HepG2 (cell line): ENCODE data around the gene TPPP2. TPM values are rescaled to one million over a fixed set of nuclear protein-coding genes. Genes with fewer than 3 reads are reported as not detected.
A peak's percentile ranks its signal among the peaks of the same experiment; 100 is the strongest.

Source experiments
- GATA4 ChIP-seq: sonication (generic); IDR thresholded peaks from 2 replicates; pipeline ENCODE4 v1.6.1; 2016; ENCODE audit warnings: antibody characterized with exemption, low read depth, borderline replicate concordance
- HIC2 ChIP-seq: sonication (generic); formaldehyde crosslinking; IDR thresholded peaks from 2 replicates; pipeline ENCODE4 v1.9.0; 2022; ENCODE audit warnings: low read depth, missing genetic modification reagents
- MTF1 ChIP-seq: sonication (generic); formaldehyde crosslinking; IDR thresholded peaks from 2 replicates; pipeline ENCODE4 v1.5.0; 2020; ENCODE audit warnings: missing genetic modification reagents
- SP1 ChIP-seq, 2 experiments: fragments of 450-650 bp in 1 of 2; sonication (generic) in 1 of 2; formaldehyde crosslinking in 1 of 2; IDR thresholded peaks; 2 replicates each; pipeline versions ENCODE4 v1.4.0 to v1.6.1; 2016 to 2020; ENCODE audit warnings: missing genetic modification reagents in 1 of 2
- SSRP1 ChIP-seq: IDR thresholded peaks from 2 replicates; pipeline ENCODE4 v1.6.1; 2016; ENCODE audit warnings: control low read depth
- TAF1 ChIP-seq: sonication (generic); formaldehyde crosslinking; IDR thresholded peaks from 2 replicates; pipeline ENCODE4 v1.4.0; 2020; ENCODE audit warnings: missing genetic modification reagents
- TAF15 ChIP-seq: fragments of 200-400 bp; formaldehyde crosslinking; IDR thresholded peaks from one replicate; pipeline ENCODE4 v1.6.1; 2018; ENCODE audit warnings: mild to moderate bottlenecking, low read depth, low read length; ENCODE audit not compliant: poor library complexity, severe bottlenecking
- ZBTB33 ChIP-seq: sonication (generic); formaldehyde crosslinking; IDR thresholded peaks from 2 replicates; pipeline ENCODE4 v1.4.0; 2020; ENCODE audit warnings: missing genetic modification reagents
- ZFP1 ChIP-seq: IDR thresholded peaks from 2 replicates; pipeline ENCODE4 v1.6.1; 2016
- ZNF24 ChIP-seq: fragments of 450-650 bp; IDR thresholded peaks from 2 replicates; pipeline ENCODE4 v1.6.1; 2017; ENCODE audit warnings: antibody characterized with exemption, mild to moderate bottlenecking
- ZNF414 ChIP-seq: sonication (generic); formaldehyde crosslinking; IDR thresholded peaks from 2 replicates; pipeline ENCODE4 v1.5.0; 2020; ENCODE audit warnings: missing genetic modification reagents
- ZNF672 ChIP-seq: sonication (generic); formaldehyde crosslinking; IDR thresholded peaks from 2 replicates; pipeline ENCODE4 v1.8.1; 2022; ENCODE audit warnings: missing genetic modification reagents
- ZSCAN21 ChIP-seq: sonication (generic); formaldehyde crosslinking; IDR thresholded peaks from 2 replicates; pipeline ENCODE4 v1.8.0; 2022; ENCODE audit warnings: mild to moderate bottlenecking, missing genetic modification reagents, moderate library complexity, borderline replicate concordance
- polyA plus RNA-seq, 8 experiments: library from polyadenylated mRNA; depleted of rRNA in 3 of 8; stranded (reverse) in 7 of 8; unstranded in 1 of 8; fragments of >200 nt; fragmentation: Illumina TruSeq in 4 of 8; extraction: Trizol in 4 of 8; gene quantifications; 2 replicates each; pipeline versions ENCODE4 v1.2.1 to v1.2.3, GENCODE V29; 2011 to 2016; ENCODE audit warnings: low read depth in 4 of 8, missing spikeins in 1 of 8, mixed read lengths in 1 of 8; ENCODE audit not compliant: insufficient read depth in 1 of 8
- total RNA-seq, 5 experiments: library from RNA; depleted of rRNA; stranded (reverse); fragments of >200 nt; fragmentation: Illumina TruSeq; extraction: Trizol; gene quantifications; 2 replicates each; pipeline ENCODE4 v1.2.3, GENCODE V29; 2016; ENCODE audit warnings: low read depth in 1 of 5
- TF ChIP-seq, protein P1 (sequence below): fragments of 450-650 bp; IDR thresholded peaks from 2 replicates; pipeline ENCODE4 v1.6.1; 2017; ENCODE audit warnings: mild to moderate bottlenecking
- TF ChIP-seq, protein P2 (sequence below): sonication (generic); formaldehyde crosslinking; IDR thresholded peaks from 2 replicates; pipeline ENCODE4 v1.4.0; 2020; ENCODE audit warnings: missing genetic modification reagents

Gene TPPP2
- total and polyA plus RNA-seq, 2 of the 13 experiments (the other 11 are each of a cell fraction or from before 2014, with no cell fraction given): 0.58 to 4.2 TPM

GRCh38 chr14:20989787-20990600, 40.0 kb upstream of the TPPP2 start, which contains the start of gene METTL17 (continued):
- TF ChIP-seq, protein P1, sequence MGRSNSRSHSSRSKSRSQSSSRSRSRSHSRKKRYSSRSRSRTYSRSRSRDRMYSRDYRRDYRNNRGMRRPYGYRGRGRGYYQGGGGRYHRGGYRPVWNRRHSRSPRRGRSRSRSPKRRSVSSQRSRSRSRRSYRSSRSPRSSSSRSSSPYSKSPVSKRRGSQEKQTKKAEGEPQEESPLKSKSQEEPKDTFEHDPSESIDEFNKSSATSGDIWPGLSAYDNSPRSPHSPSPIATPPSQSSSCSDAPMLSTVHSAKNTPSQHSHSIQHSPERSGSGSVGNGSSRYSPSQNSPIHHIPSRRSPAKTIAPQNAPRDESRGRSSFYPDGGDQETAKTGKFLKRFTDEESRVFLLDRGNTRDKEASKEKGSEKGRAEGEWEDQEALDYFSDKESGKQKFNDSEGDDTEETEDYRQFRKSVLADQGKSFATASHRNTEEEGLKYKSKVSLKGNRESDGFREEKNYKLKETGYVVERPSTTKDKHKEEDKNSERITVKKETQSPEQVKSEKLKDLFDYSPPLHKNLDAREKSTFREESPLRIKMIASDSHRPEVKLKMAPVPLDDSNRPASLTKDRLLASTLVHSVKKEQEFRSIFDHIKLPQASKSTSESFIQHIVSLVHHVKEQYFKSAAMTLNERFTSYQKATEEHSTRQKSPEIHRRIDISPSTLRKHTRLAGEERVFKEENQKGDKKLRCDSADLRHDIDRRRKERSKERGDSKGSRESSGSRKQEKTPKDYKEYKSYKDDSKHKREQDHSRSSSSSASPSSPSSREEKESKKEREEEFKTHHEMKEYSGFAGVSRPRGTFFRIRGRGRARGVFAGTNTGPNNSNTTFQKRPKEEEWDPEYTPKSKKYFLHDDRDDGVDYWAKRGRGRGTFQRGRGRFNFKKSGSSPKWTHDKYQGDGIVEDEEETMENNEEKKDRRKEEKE: no peak
- TF ChIP-seq SP1 (IDR thresholded peaks at IDR 0.05): no peak
- no peak; the same call in 1 of the 2 replicates for TF ChIP-seq SP1 (CRISPR knock-in tag; IDR thresholded peaks at IDR 0.05)
- TF ChIP-seq ZSCAN21 (CRISPR knock-in tag): peak; percentile 89
- TF ChIP-seq ZNF672 (CRISPR knock-in tag): no peak
- no peak; the same call in 1 of the 2 replicates for TF ChIP-seq GATA4
- no peak for TF ChIP-seq MTF1 (CRISPR knock-in tag)
- peak; percentile 48 for TF ChIP-seq TAF15
- TF ChIP-seq, protein P2, sequence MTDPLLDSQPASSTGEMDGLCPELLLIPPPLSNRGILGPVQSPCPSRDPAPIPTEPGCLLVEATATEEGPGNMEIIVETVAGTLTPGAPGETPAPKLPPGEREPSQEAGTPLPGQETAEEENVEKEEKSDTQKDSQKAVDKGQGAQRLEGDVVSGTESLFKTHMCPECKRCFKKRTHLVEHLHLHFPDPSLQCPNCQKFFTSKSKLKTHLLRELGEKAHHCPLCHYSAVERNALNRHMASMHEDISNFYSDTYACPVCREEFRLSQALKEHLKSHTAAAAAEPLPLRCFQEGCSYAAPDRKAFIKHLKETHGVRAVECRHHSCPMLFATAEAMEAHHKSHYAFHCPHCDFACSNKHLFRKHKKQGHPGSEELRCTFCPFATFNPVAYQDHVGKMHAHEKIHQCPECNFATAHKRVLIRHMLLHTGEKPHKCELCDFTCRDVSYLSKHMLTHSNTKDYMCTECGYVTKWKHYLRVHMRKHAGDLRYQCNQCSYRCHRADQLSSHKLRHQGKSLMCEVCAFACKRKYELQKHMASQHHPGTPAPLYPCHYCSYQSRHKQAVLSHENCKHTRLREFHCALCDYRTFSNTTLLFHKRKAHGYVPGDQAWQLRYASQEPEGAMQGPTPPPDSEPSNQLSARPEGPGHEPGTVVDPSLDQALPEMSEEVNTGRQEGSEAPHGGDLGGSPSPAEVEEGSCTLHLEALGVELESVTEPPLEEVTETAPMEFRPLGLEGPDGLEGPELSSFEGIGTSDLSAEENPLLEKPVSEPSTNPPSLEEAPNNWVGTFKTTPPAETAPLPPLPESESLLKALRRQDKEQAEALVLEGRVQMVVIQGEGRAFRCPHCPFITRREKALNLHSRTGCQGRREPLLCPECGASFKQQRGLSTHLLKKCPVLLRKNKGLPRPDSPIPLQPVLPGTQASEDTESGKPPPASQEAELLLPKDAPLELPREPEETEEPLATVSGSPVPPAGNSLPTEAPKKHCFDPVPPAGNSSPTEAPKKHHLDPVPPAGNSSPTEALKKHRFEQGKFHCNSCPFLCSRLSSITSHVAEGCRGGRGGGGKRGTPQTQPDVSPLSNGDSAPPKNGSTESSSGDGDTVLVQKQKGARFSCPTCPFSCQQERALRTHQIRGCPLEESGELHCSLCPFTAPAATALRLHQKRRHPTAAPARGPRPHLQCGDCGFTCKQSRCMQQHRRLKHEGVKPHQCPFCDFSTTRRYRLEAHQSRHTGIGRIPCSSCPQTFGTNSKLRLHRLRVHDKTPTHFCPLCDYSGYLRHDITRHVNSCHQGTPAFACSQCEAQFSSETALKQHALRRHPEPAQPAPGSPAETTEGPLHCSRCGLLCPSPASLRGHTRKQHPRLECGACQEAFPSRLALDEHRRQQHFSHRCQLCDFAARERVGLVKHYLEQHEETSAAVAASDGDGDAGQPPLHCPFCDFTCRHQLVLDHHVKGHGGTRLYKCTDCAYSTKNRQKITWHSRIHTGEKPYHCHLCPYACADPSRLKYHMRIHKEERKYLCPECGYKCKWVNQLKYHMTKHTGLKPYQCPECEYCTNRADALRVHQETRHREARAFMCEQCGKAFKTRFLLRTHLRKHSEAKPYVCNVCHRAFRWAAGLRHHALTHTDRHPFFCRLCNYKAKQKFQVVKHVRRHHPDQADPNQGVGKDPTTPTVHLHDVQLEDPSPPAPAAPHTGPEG: peak; percentile 53; the same call in 1 of the 2 replicates
- no peak for TF ChIP-seq ZNF24
- TF ChIP-seq ZNF414 (CRISPR knock-in tag): peak; percentile 95
- no peak; the same call in 1 of the 2 replicates for TF ChIP-seq ZBTB33 (CRISPR knock-in tag)
- TF ChIP-seq ZFP1 (CRISPR knock-in tag): no peak
- peak; percentile 94 for TF ChIP-seq TAF1 (CRISPR knock-in tag)
- no peak for TF ChIP-seq SSRP1
- peak; percentile 53; the same call in 1 of the 2 replicates for TF ChIP-seq HIC2
